WTC11 (cell line): ENCODE data around the gene CABP7.

ENCODE experiments used
- CTCF ChIP-seq: fragments of 200-600 bp; IDR thresholded peaks from 2 replicates; pipeline ENCODE4 v1.8.0; 2022; ENCODE audit warnings: antibody characterized with exemption
- TCF7 ChIP-seq: sonication (generic); formaldehyde crosslinking; IDR thresholded peaks from 2 replicates; pipeline ENCODE4 v1.8.0; 2022; ENCODE audit warnings: mild to moderate bottlenecking, low read depth, missing genetic modification reagents, moderate library complexity

GRCh38 chr22:29747832-29748231, 28.0 kb downstream of the CABP7 start:
- TF ChIP-seq CTCF: no peak
- no peak for TF ChIP-seq TCF7 (CRISPR knock-in tag)
